Activated T-helper 1 cell treated with anti-CD3 and anti-CD28 coated beads, Interleukin-12 subunit alpha, Interleukin-12 subunit beta, Interleukin-2, Interleukin-4 antibody, amounts not matched to agents 30 ng/mL and 10 ng/mL and 1 ng/mL, durations not matched to agents 14 hours and 24 hours and 36 hours (primary cell): Measurements from ENCODE around the gene TENM4. TPM values are rescaled to one million over a fixed set of nuclear protein-coding genes. Genes with fewer than 3 reads are reported as not detected.

ENCODE experiments used
- DNase-seq: peaks from one replicate; pipeline ENCODE4 v3.0.0; 2021; ENCODE audit warnings: low spot score
- H3K27ac Mint-ChIP-seq: one replicate; pipeline ENCODE4 v1.8.0; 2021; ENCODE audit warnings: mild to moderate bottlenecking, mixed read lengths
- H3K27me3 Mint-ChIP-seq: one replicate; pipeline ENCODE4 v1.8.0; 2022; ENCODE audit warnings: mild to moderate bottlenecking, moderate library complexity, mixed read lengths; ENCODE audit not compliant: insufficient read depth
- H3K36me3 Mint-ChIP-seq: one replicate; pipeline ENCODE4 v1.8.0; 2021; ENCODE audit warnings: low read depth, mixed read lengths
- H3K4me1 Mint-ChIP-seq: one replicate; pipeline ENCODE4 v1.8.0; 2021; ENCODE audit warnings: low read depth, mixed read lengths
- H3K4me3 Mint-ChIP-seq: one replicate; pipeline ENCODE4 v1.8.0; 2021; ENCODE audit warnings: mild to moderate bottlenecking, moderate library complexity, mixed read lengths
- H3K9me3 Mint-ChIP-seq: one replicate; pipeline ENCODE4 v1.8.0; 2021; ENCODE audit warnings: mixed read lengths
- intact Hi-C: fragments of 100-400 bp; cut with micrococcal nuclease; formaldehyde crosslinking; loops from one replicate; pipeline ENCODE4 v1.15.1; 2024
- total RNA-seq: library from RNA; stranded (reverse); gene quantifications from 2 replicates; pipeline ENCODE4 v1.2.3, GENCODE V29; 2022

The TENM4 gene
- total RNA-seq, 1 donor from 2014 or later = 0.03 TPM

GRCh38 chr11:78740199-78741071 is 700.4 kb downstream of the TENM4 start:
- intact Hi-C loops = no loop called here
- no peak for DNase-seq
- Mint-ChIP-seq H3K27me3 (peaks cover 9% of the 10 kb centered on the region), H3K4me3 (no peak overlapping the region), H3K9me3 (no peaks in the 10 kb centered on the region), H3K36me3 (no peaks in the 10 kb centered on the region), H3K27ac (no peak overlapping the region), H3K4me1 (no peaks in the 10 kb centered on the region)

- no peaks in the 10 kb centered on the region for H3K9me3 Mint-ChIP-seq
- DNase-seq = no peak
- intact Hi-C loops = no loop called here
- H3K36me3 Mint-ChIP-seq = no peaks in the 10 kb centered on the region
- H3K27ac Mint-ChIP-seq = no peak overlapping the region
- no peaks in the 10 kb centered on the region for H3K4me1 Mint-ChIP-seq
- no peak overlapping the region for H3K4me3 Mint-ChIP-seq
- H3K27me3 Mint-ChIP-seq = peaks cover 9% of the 10 kb centered on the region
These were observed 702.9 kb downstream of the TENM4 start for GRCh38 chr11:78737891-78738290.

GRCh38 chr11:78737301-78737700 is 703.5 kb downstream of the TENM4 start:
- no peaks in the 10 kb centered on the region for H3K4me1 Mint-ChIP-seq
- H3K4me3 Mint-ChIP-seq = no peak overlapping the region
- no peaks in the 10 kb centered on the region for H3K36me3 Mint-ChIP-seq
- H3K27me3 Mint-ChIP-seq = peaks cover 7% of the 10 kb centered on the region
- DNase-seq = no peak
- H3K9me3 Mint-ChIP-seq = no peaks in the 10 kb centered on the region
- intact Hi-C loops = no loop called here
- H3K27ac Mint-ChIP-seq = no peak overlapping the region

GRCh38 chr11:78735711-78736110 is 705.1 kb downstream of the TENM4 start:
- peaks cover 7% of the 10 kb centered on the region for H3K27me3 Mint-ChIP-seq
- no peaks in the 10 kb centered on the region for H3K9me3 Mint-ChIP-seq
- no peak for DNase-seq
- H3K36me3 Mint-ChIP-seq = no peaks in the 10 kb centered on the region
- H3K4me1 Mint-ChIP-seq = no peaks in the 10 kb centered on the region
- H3K27ac Mint-ChIP-seq = no peak overlapping the region
- intact Hi-C loops = no loop called here
- H3K4me3 Mint-ChIP-seq = no peak overlapping the region

GRCh38 chr11:78733031-78733430 is 707.8 kb downstream of the TENM4 start:
- DNase-seq = no peak
- Mint-ChIP-seq H3K36me3 (no peaks in the 10 kb centered on the region), H3K27ac (no peak overlapping the region), H3K4me1 (no peaks in the 10 kb centered on the region), H3K4me3 (no peak overlapping the region), H3K9me3 (no peaks in the 10 kb centered on the region), H3K27me3 (peaks cover 5% of the 10 kb centered on the region)
- intact Hi-C loops = no loop called here

GRCh38 chr11:78732246-78732645 is 708.6 kb downstream of the TENM4 start:
- DNase-seq = no peak
- no peak overlapping the region for H3K4me3 Mint-ChIP-seq
- H3K4me1 Mint-ChIP-seq = no peaks in the 10 kb centered on the region

GRCh38 chr11:78731027-78731426 is 709.8 kb downstream of the TENM4 start:
- Mint-ChIP-seq H3K27me3 (no peaks in the 10 kb centered on the region), H3K4me3 (no peak overlapping the region), H3K4me1 (no peaks in the 10 kb centered on the region), H3K36me3 (no peaks in the 10 kb centered on the region), H3K27ac (no peak overlapping the region), H3K9me3 (no peaks in the 10 kb centered on the region)
- intact Hi-C loops = no loop called here
- DNase-seq = no peak

More at GRCh38 chr11:78732246-78732645, 708.6 kb downstream of the TENM4 start:
- H3K27ac Mint-ChIP-seq = no peak overlapping the region
- intact Hi-C loops = no loop called here
- H3K36me3 Mint-ChIP-seq = no peaks in the 10 kb centered on the region
- no peaks in the 10 kb centered on the region for H3K9me3 Mint-ChIP-seq
- peaks cover 5% of the 10 kb centered on the region for H3K27me3 Mint-ChIP-seq

- no peak for DNase-seq
- no peaks in the 10 kb centered on the region for H3K27me3 Mint-ChIP-seq
- no peak overlapping the region for H3K4me3 Mint-ChIP-seq
- intact Hi-C loops = no loop called here
- no peaks in the 10 kb centered on the region for H3K9me3 Mint-ChIP-seq
- no peaks in the 10 kb centered on the region for H3K4me1 Mint-ChIP-seq
- no peak overlapping the region for H3K27ac Mint-ChIP-seq
- H3K36me3 Mint-ChIP-seq = no peaks in the 10 kb centered on the region
These were observed 710.5 kb downstream of the TENM4 start for GRCh38 chr11:78730267-78730824.

GRCh38 chr11:78727816-78728215 is 713.0 kb downstream of the TENM4 start:
- no peaks in the 10 kb centered on the region for H3K36me3 Mint-ChIP-seq
- no peak overlapping the region for H3K4me3 Mint-ChIP-seq
- H3K27ac Mint-ChIP-seq = no peak overlapping the region
- no peak for DNase-seq
- no peaks in the 10 kb centered on the region for H3K4me1 Mint-ChIP-seq
- no peaks in the 10 kb centered on the region for H3K9me3 Mint-ChIP-seq
- peaks cover 11% of the 10 kb centered on the region for H3K27me3 Mint-ChIP-seq
- intact Hi-C loops = no loop called here

GRCh38 chr11:78725200-78725599 is 715.6 kb downstream of the TENM4 start:
- Mint-ChIP-seq H3K27me3 (peaks cover 13% of the 10 kb centered on the region), H3K27ac (no peak overlapping the region), H3K4me1 (no peaks in the 10 kb centered on the region), H3K36me3 (no peaks in the 10 kb centered on the region), H3K4me3 (no peak overlapping the region), H3K9me3 (no peaks in the 10 kb centered on the region)
- DNase-seq = no peak
- intact Hi-C loops = no loop called here

- no peaks in the 10 kb centered on the region for H3K36me3 Mint-ChIP-seq
- no peak overlapping the region for H3K27ac Mint-ChIP-seq
- intact Hi-C loops = no loop called here
- H3K27me3 Mint-ChIP-seq = peaks cover 15% of the 10 kb centered on the region
- no peaks in the 10 kb centered on the region for H3K9me3 Mint-ChIP-seq
- DNase-seq = no peak
- H3K4me3 Mint-ChIP-seq = no peak overlapping the region
- H3K4me1 Mint-ChIP-seq = no peaks in the 10 kb centered on the region
These were observed 718.0 kb downstream of the TENM4 start for GRCh38 chr11:78722786-78723185.

- Mint-ChIP-seq H3K27ac (no peak overlapping the region), H3K4me3 (no peak overlapping the region), H3K9me3 (no peaks in the 10 kb centered on the region), H3K36me3 (no peaks in the 10 kb centered on the region), H3K4me1 (no peaks in the 10 kb centered on the region), H3K27me3 (peaks cover 15% of the 10 kb centered on the region)
- no peak for DNase-seq
- intact Hi-C loops = no loop called here
These were observed 720.4 kb downstream of the TENM4 start for GRCh38 chr11:78720281-78720989.

- intact Hi-C loops = loop anchor here (10.0 kb wide), 1 partner anchor 358 kb away; no protein-coding TSS in a partner anchor
- no peaks in the 10 kb centered on the region for H3K9me3 Mint-ChIP-seq
- H3K36me3 Mint-ChIP-seq = no peaks in the 10 kb centered on the region
- no peak overlapping the region for H3K4me3 Mint-ChIP-seq
- DNase-seq = no peak
- no peaks in the 10 kb centered on the region for H3K4me1 Mint-ChIP-seq
- H3K27me3 Mint-ChIP-seq = peaks cover 4% of the 10 kb centered on the region
- H3K27ac Mint-ChIP-seq = no peak overlapping the region
These were observed 723.8 kb downstream of the TENM4 start for GRCh38 chr11:78717041-78717440.
